HG03432 (cell line): ENCODE data around the gene PDHA1.
A peak's percentile ranks its signal among the peaks of the same experiment; 100 is the strongest.

Experiments used
- ATAC-seq: cut with Tn5 transposase; IDR thresholded peaks from one replicate; pipeline ENCODE4 v1.9.1; 2021; ENCODE audit warnings: mild to moderate bottlenecking, moderate library complexity; ENCODE audit not compliant: unreplicated experiment

Gene PDHA1

GRCh38 chrX:19373351-19373891 is 29.7 kb downstream of the PDHA1 start:
- no peak for ATAC-seq

- no peak for ATAC-seq
These were observed 31.8 kb downstream of the PDHA1 start for GRCh38 chrX:19375546-19375945.

GRCh38 chrX:19377799-19378198 is 34.1 kb downstream of the PDHA1 start:
- no peak for ATAC-seq

DNA sequence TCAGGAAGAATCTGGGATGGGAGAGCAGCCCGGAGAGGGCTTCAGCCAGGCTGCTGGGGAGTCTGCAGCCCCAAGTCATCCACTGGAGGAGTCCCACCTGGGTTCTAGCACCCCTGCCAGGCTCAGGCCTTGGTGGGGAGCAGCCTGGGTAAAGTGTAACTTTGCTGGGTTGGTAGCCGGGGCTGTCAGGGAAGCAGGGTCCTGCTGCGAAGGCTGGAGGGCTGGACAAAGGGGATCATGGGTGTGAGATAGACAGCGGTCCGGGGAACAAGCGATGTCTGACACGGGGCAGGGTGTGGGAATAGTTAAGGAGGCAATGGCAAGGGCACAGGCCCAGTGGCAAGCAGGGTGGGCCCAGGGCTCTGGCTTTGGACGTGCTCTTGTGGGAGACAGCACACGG is 37.6 kb downstream of the PDHA1 start:
- ATAC-seq, result no peak

DNA sequence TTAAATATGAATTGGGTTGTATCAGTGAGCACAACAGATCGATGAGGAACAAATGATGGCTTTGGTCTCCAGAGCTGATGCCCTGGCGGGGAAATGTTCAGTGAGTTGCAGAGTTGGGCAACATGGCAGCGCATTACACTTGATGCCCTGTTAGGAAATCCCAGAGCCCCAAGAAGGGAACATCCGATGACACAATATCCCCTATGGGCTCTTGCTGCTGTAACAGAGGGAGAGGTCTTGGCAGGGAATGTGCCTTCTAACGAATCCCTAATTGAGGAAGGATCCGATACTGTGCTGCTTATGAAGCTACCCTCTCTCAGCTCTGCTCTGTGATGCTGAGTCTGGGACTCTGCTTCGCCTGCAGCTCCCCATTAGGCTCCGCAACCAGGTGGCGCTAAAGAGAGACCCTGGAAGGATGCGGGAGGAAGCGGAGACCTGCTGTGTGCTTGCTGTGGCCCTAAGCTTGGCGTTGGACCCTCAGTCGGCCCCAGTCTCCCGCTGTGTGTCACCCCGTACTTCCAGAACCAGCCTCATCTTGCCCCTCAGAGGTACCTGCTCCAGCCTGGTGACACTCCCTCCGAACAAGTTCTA is 38.9 kb downstream of the PDHA1 start:
- ATAC-seq, result peak; percentile 65

DNA sequence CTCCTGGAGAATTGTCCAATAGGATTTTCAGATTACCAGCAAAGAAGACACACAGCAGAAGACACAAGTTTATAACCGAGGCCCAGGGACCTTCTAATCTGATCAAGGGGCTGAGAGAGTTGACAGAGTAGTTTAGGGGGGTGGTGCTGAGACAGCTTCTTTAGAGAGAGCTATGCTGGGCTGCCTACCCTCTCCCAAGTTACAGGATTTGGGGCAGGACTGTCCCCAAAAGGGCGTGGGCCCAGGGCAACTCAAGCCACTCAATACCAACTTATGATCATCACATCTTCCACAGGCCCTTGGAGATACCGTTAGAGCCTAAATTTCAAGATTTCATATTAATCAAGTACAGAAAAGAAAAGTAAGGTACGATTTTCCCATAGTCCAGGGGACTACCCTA is 43.0 kb downstream of the PDHA1 start:
- no peak for ATAC-seq

- ATAC-seq, result no peak
These were observed 44.4 kb downstream of the PDHA1 start for GRCh38 chrX:19388064-19388679.

- ATAC-seq, result no peak
These were observed 45.0 kb downstream of the PDHA1 start for GRCh38 chrX:19388741-19389140.

GRCh38 chrX:19389227-19389845 is 45.6 kb downstream of the PDHA1 start:
- no peak for ATAC-seq

GRCh38 chrX:19392078-19392477 is 48.4 kb downstream of the PDHA1 start:
- ATAC-seq, result no peak

- ATAC-seq, result no peak
These were observed 49.0 kb downstream of the PDHA1 start for GRCh38 chrX:19392703-19393102.

- no peak for ATAC-seq
These were observed 60.0 kb downstream of the PDHA1 start for GRCh38 chrX:19403696-19404095.

GRCh38 chrX:19410259-19410658 is 66.5 kb downstream of the PDHA1 start:
- no peak for ATAC-seq
